K562 (cell line): Measurements from ENCODE around the gene RTF1. TPM values are rescaled to one million over a fixed set of nuclear protein-coding genes. Genes with fewer than 3 reads are reported as not detected.

ENCODE experiments used
- CREB3L1 ChIP-seq: fragments of 450-650 bp; IDR thresholded peaks from 2 replicates; pipeline ENCODE4 v1.6.1; 2014; ENCODE audit warnings: low read depth, mild to moderate bottlenecking, moderate library complexity, borderline replicate concordance
- ESRRB ChIP-seq: fragments of 250-450 bp; sonication (Bioruptor Pico); IDR thresholded peaks from 2 replicates; pipeline ENCODE4 v1.5.0; 2020; ENCODE audit warnings: mild to moderate bottlenecking, moderate library complexity, borderline replicate concordance
- HOMEZ ChIP-seq: fragments of 250-450 bp; sonication (Bioruptor Pico); IDR thresholded peaks from 2 replicates; pipeline ENCODE4 v1.4.0; 2020; ENCODE audit warnings: mild to moderate bottlenecking, moderate library complexity
- MTA3 ChIP-seq: fragments of 450-650 bp; formaldehyde crosslinking; IDR thresholded peaks from 2 replicates; pipeline ENCODE4 v1.6.1; 2017; ENCODE audit warnings: mild to moderate bottlenecking, borderline replicate concordance
- NFIC ChIP-seq: fragments of 450-650 bp; IDR thresholded peaks from 2 replicates; pipeline ENCODE4 v1.6.1; 2017; ENCODE audit warnings: mild to moderate bottlenecking, inconsistent platforms
- NONO ChIP-seq, 2 experiments: fragments of 200-400 bp in 1 of 2; fragments of 450-650 bp in 1 of 2; formaldehyde crosslinking in 1 of 2; IDR thresholded peaks; 2 replicates each; pipeline ENCODE4 v1.6.1; 2017; ENCODE audit warnings: low read depth in 2 of 2, mild to moderate bottlenecking in 2 of 2, moderate library complexity in 2 of 2, low read length in 1 of 2
- PML ChIP-seq: IDR thresholded peaks from 2 replicates; pipeline ENCODE4 v1.6.1; 2012; ENCODE audit warnings: low read length, inconsistent platforms
- SFPQ ChIP-seq: fragments of 200-400 bp; formaldehyde crosslinking; IDR thresholded peaks from 2 replicates; pipeline ENCODE4 v1.6.1; 2017; ENCODE audit warnings: mild to moderate bottlenecking, low read depth, low read length, moderate library complexity
- SOX6 ChIP-seq: fragments of 450-650 bp; IDR thresholded peaks from 2 replicates; pipeline ENCODE4 v1.6.1; 2014; ENCODE audit warnings: mild to moderate bottlenecking
- TAF1 ChIP-seq: IDR thresholded peaks from 2 replicates; pipeline ENCODE4 v1.6.1; 2011; ENCODE audit warnings: mild to moderate bottlenecking, low read length, moderate library complexity; ENCODE audit not compliant: insufficient read depth, control insufficient read depth, severe bottlenecking; ENCODE audit errors: extremely low read depth
- TFAP4 ChIP-seq: sonication (generic); formaldehyde crosslinking; IDR thresholded peaks from 2 replicates; pipeline ENCODE4 v1.8.0; 2022; ENCODE audit warnings: missing genetic modification reagents, mild to moderate bottlenecking, moderate library complexity, borderline replicate concordance
- TOE1 ChIP-seq, 2 experiments: fragments of 450-650 bp in 1 of 2; sonication (generic) in 1 of 2; formaldehyde crosslinking in 1 of 2; IDR thresholded peaks; 2 replicates each; pipeline versions ENCODE4 v1.7.1 to v1.8.0; 2016 to 2022; ENCODE audit warnings: borderline replicate concordance in 2 of 2, mild to moderate bottlenecking in 2 of 2, antibody characterized with exemption in 1 of 2, inconsistent platforms in 1 of 2, low read depth in 1 of 2, missing genetic modification reagents in 1 of 2, moderate library complexity in 1 of 2
- USF1 ChIP-seq: sonication (generic); formaldehyde crosslinking; IDR thresholded peaks from 2 replicates; pipeline ENCODE4 v1.9.0; 2022; ENCODE audit warnings: mild to moderate bottlenecking, missing genetic modification reagents
- VEZF1 ChIP-seq: fragments of 200-800 bp; sonication (Bioruptor generic); IDR thresholded peaks from 2 replicates; pipeline ENCODE4 v1.6.1; 2017; ENCODE audit warnings: missing genetic modification characterization, missing compliant biosample characterization
- ZBTB17 ChIP-seq: fragments of 450-650 bp; formaldehyde crosslinking; IDR thresholded peaks from 2 replicates; pipeline ENCODE4 v1.4.0; 2020; ENCODE audit warnings: mild to moderate bottlenecking
- ZNF212 ChIP-seq: fragments of 450-650 bp; formaldehyde crosslinking; IDR thresholded peaks from 2 replicates; pipeline ENCODE4 v1.4.0; 2020; ENCODE audit warnings: mild to moderate bottlenecking
- ZNF583 ChIP-seq: fragments of 250-450 bp; sonication (Bioruptor Pico); IDR thresholded peaks from 2 replicates; pipeline ENCODE4 v1.4.0; 2020
- ZNF668 ChIP-seq: fragments of 250-450 bp; sonication (Bioruptor Pico); IDR thresholded peaks from 2 replicates; pipeline ENCODE4 v1.8.0; 2022; ENCODE audit warnings: mild to moderate bottlenecking, inconsistent platforms
- polyA plus RNA-seq, 8 experiments: library from polyadenylated mRNA; depleted of rRNA in 4 of 8; stranded (reverse) in 5 of 8; unstranded in 3 of 8; fragments of >200 nt; fragmentation: Nextera tagmentation in 2 of 8; fragmentation: Illumina TruSeq in 1 of 8; extraction: Ambion mirVana in 2 of 8; extraction: Trizol in 1 of 8; gene quantifications; 2 replicates each; pipeline versions ENCODE4 v1.2.1 to v1.2.3, GENCODE V29; 2011 to 2014; ENCODE audit warnings: inconsistent platforms in 1 of 8, missing spikeins in 1 of 8
- total RNA-seq, 7 experiments: library from RNA; depleted of rRNA in 6 of 7; stranded (reverse); fragments of >200 nt in 6 of 7; fragmentation: Illumina TruSeq in 2 of 7; extraction: Trizol in 2 of 7; gene quantifications; 2 replicates each; pipeline versions ENCODE4 v1.2.1 to v1.2.3, GENCODE V29; 2011 to 2021; ENCODE audit warnings: low replicate concordance in 1 of 7

Gene RTF1
- total and polyA plus RNA-seq, 9 of the 15 experiments (the other 6 are each of a cell fraction or from before 2014, with no cell fraction given) = 7.6 to 69.5 (median 31.5) TPM

- TF ChIP-seq TAF1 (peak; percentile 79), SOX6 (no peak), ZNF668 (CRISPR knock-in tag) (no peak), ESRRB (CRISPR knock-in tag) (no peak), TOE1 (IDR thresholded peaks at IDR 0.05; ENCODE audit: borderline replicate concordance) (peak; percentile 52; the same call in 1 of the 2 replicates), TOE1 (CRISPR knock-in tag; IDR thresholded peaks at IDR 0.05; ENCODE audit: borderline replicate concordance, low read depth) (no peak), USF1 (CRISPR knock-in tag) (peak; percentile 85), MTA3 (no peak; the same call in 1 of the 2 replicates), PML (peak; percentile 59; the same call in 1 of the 2 replicates), CREB3L1 (no peak; the same call in 1 of the 2 replicates), VEZF1 (CRISPR knock-in tag) (peak; percentile 92), HOMEZ (CRISPR knock-in tag) (no peak), SFPQ (no peak), NFIC (no peak; the same call in 1 of the 2 replicates), ZBTB17 (CRISPR knock-in tag) (no peak), ZNF212 (CRISPR knock-in tag) (no peak), NONO (IDR thresholded peaks at IDR 0.05; ENCODE audit: low read depth in 2 of 2, low read length in 1 of 2) (0 out of 4 replicates have a peak, but pooled peaks of 1 of the 2 experiments have one; percentile 17), TFAP4 (CRISPR knock-in tag) (peak; percentile 74; the same call in 1 of the 2 replicates), ZNF583 (CRISPR knock-in tag) (no peak)
These were observed at the start of gene RTF1 (continued) for GRCh38 chr15:41416742-41417417.
